Measurements from ENCODE around the gene CRIM1.

Gene CRIM1

GRCh38 chr2:36352701-36353100 is 2.9 kb upstream of the CRIM1 start:
- no peak for TF ChIP-seq FOXP2 (optimal IDR thresholded peaks at IDR 0.05; ENCODE audit: borderline replicate concordance, extremely low read depth, extremely low read length, insufficient read depth)

- no peak for TF ChIP-seq SIN3A (IDR thresholded peaks at IDR 0.05; ENCODE audit: borderline replicate concordance, insufficient read depth, low read length)
- TF ChIP-seq REST (IDR thresholded peaks at IDR 0.05; ENCODE audit: insufficient read depth in 1 of 2, low read depth in 2 of 2, low read length in 2 of 2), result no peak
These were observed 797 bp upstream of the CRIM1 start for GRCh38 chr2:36354811-36355150.

DNA sequence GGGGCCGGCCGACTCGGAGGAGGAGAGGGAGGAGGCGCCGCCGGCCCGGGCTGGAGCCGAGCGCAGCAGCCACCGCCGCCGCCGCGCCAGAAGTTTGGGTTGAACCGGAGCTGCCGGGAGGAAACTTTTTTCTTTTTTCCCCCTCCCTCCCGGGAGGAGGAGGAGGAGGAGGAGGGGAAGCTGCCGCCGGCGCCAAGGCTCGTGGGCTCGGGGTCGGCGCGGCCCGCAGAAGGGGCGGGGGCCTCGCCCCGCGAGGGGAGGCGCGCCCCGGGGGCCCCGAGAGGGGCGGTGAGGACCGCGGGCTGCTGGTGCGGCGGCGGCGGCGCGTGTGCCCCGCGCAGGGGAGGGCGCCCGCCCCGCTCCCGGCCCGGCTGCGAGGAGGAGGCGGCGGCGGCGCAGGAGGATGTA is 316 bp downstream of the CRIM1 start:
- TF ChIP-seq REST (IDR thresholded peaks at IDR 0.05; ENCODE audit: insufficient read depth in 1 of 2, low read depth in 2 of 2, low read length in 2 of 2) (no peak), TAF1 (IDR thresholded peaks at IDR 0.05; ENCODE audit: borderline replicate concordance, insufficient read depth, low read length) (no peak), SIN3A (IDR thresholded peaks at IDR 0.05; ENCODE audit: borderline replicate concordance, insufficient read depth, low read length) (no peak), POLR2AphosphoS5 (IDR thresholded peaks at IDR 0.05; ENCODE audit: low read depth, low read length) (no peak), FOXP2 (optimal IDR thresholded peaks at IDR 0.05; ENCODE audit: borderline replicate concordance, extremely low read depth, extremely low read length, insufficient read depth) (no peak)

DNA sequence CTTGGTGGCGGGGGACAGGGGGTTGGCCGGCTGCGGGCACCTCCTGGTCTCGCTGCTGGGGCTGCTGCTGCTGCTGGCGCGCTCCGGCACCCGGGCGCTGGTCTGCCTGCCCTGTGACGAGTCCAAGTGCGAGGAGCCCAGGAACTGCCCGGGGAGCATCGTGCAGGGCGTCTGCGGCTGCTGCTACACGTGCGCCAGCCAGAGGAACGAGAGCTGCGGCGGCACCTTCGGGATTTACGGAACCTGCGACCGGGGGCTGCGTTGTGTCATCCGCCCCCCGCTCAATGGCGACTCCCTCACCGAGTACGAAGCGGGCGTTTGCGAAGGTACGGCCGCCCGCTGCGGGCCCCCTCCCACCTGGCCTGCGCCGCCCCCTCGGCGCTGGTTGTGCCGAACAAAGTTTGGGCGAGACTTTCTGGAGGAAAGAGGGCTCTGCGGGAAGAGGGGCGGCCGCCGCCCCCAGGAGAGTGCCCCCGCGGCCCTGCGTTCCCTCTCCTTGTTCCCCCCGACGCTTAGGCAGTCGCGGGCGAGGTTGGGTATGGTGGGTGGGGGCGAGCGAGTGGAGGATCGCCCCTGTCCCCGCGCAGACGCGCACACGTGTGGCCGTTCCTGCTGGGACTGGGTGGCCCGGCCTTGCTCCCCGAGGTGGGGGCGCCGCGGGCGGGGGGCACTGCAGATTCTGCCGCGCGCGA is 866 bp downstream of the CRIM1 start:
- TF ChIP-seq FOXP2 (optimal IDR thresholded peaks at IDR 0.05; ENCODE audit: borderline replicate concordance, extremely low read depth, extremely low read length, insufficient read depth) (peak; percentile 53), TAF1 (IDR thresholded peaks at IDR 0.05; ENCODE audit: borderline replicate concordance, insufficient read depth, low read length) (no peak)

DNA sequence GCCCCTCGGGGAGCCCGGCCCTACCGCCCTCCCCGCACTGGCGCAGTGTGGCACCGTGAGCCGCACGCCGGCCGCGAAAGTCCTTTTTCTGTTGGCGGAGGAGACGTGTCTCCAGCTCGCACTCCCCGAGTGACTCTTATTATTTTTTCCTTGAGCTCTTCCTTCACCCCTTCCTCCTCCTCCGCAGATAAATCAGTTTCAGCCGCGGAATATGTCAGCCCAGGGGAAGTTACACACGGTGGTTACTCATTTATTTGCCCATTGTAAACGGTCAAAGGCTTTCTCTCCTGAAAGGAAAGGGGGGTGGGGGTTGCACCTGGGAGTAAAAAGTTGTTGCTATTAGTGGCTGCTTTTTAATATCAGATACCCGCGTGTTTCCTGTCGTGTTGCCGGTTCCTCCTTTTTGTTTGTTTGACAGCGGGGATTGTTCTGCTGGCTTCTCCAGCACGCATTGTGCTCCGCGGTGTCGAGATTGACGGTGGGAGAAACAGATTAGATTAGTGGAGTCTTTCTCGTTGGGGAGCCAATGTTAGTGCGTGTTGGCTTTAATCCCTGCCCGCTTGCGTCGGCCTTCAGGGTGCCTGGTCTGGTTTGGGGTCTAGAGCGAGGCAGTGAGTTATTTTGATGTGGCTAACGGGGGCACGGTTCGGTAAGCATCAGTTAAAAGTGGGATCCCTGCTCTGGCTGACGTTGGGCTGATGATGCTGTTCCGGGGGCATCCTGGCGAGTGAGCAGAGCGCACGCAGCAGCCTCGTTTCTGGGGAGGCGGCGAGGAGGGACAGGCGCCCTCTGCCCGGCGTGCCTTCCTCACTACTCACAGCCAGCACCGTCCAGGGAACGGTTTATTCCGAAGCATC is 1.6 kb downstream of the CRIM1 start:
- TF ChIP-seq TAF1 (IDR thresholded peaks at IDR 0.05; ENCODE audit: borderline replicate concordance, insufficient read depth, low read length) (no peak), FOXP2 (optimal IDR thresholded peaks at IDR 0.05; ENCODE audit: borderline replicate concordance, extremely low read depth, extremely low read length, insufficient read depth) (no peak), SIN3A (IDR thresholded peaks at IDR 0.05; ENCODE audit: borderline replicate concordance, insufficient read depth, low read length) (peak; percentile 88; the same call in 1 of the 2 replicates)

DNA sequence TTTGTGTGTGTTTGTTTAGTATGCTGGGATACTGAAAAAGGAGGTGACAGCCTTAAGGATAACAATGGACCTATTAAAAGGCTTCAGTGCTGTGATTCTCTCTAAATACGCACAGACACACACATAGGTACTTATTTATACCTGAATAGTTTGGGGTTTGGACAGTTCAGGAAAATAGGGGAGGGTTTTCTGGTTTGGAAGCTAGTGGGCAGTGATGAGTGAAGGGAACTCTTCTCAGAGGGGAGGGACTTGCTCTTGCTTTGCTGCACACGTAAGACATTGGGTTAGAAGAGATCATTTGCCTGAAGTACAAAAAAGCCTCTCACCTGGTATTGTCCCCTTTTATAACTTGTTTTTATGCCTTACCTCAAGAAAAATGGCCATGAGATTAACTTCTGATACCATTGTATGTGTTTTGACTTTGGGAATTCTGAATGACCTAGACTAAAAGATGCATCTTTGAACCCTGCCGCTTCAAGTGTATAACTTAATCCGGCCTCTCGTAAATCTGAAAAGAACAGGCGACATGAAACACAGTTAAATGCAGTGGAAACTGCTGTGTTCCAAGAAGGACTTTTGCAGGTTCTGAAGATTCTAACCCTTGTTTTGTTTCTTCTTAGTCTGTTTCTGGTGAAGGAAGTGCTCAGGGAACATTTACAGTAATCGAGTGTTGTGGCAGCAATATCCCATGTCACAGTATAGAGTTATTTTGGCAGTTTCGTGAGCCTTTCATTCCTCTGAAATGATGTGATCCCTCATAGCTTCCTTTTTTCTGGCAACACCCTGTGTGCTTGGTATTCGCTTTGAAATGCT is 2.5 kb downstream of the CRIM1 start:
- TF ChIP-seq POLR2AphosphoS5 (IDR thresholded peaks at IDR 0.05; ENCODE audit: low read depth, low read length), result no peak
- no peak for TF ChIP-seq REST (IDR thresholded peaks at IDR 0.05; ENCODE audit: insufficient read depth in 1 of 2, low read depth in 2 of 2, low read length in 2 of 2)
- TF ChIP-seq FOXP2 (optimal IDR thresholded peaks at IDR 0.05; ENCODE audit: borderline replicate concordance, extremely low read depth, extremely low read length, insufficient read depth), result no peak
- no peak for TF ChIP-seq TAF1 (IDR thresholded peaks at IDR 0.05; ENCODE audit: borderline replicate concordance, insufficient read depth, low read length)
- no peak for TF ChIP-seq SIN3A (IDR thresholded peaks at IDR 0.05; ENCODE audit: borderline replicate concordance, insufficient read depth, low read length)
